ENCODE measurements around the gene RNF181. TPM values are rescaled to one million over a fixed set of nuclear protein-coding genes. Genes with fewer than 3 reads are reported as not detected.

Gene RNF181
- total RNA-seq, 1 donor from 2014 or later: 89.2 TPM

DNA sequence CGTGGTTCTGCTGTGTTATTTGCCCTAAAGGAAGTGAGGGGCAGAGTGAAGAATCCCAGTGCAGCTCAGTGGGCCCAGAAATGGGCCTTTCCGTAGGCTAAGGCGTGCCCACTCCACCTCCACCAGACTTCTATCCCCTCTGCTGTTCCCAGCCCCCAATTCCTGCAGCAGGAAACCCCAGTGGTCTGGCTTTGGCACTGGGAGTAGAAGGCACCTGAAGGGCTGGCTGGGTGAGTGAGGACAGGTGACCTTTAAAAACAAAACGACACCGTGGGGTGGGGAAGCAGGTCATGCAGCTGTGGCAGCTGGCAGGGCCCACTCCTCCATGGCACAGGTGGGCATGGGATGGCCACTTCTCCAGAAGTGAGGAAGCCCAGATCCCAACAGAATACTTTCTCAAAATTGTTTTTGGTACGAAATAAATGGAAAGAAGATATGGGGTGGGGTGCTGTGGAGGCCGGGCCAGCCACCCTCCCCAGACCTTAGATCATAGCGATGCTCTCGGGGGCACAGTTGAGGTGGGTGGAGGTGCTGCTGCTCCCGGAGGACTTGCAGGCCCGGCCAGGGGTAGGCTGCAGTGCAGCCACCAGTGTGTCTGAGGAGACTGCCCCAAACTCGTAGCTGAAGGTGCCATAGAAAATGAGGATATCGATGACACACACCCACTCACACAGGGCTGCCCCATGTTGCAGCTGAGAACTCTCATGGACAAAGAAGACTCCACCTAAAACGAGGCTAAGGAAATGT lies 3.2 kb downstream of the RNF181 start:
- Histone ChIP-seq H3K27ac (replicated peaks) (no peak overlapping the region), H3K9me3 (replicated peaks) (no peaks in the 10 kb centered on the region), H3K27me3 (ENCODE audit: low read depth) (no peaks in the 10 kb centered on the region), H3K4me3 (no peak overlapping the region), H3K4me1 (peaks cover 61% of the 10 kb centered on the region), H3K36me3 (peaks cover 33% of the 10 kb centered on the region)
- intact Hi-C loops (cut with micrococcal nuclease): no loop called here
- TF ChIP-seq, protein P1, sequence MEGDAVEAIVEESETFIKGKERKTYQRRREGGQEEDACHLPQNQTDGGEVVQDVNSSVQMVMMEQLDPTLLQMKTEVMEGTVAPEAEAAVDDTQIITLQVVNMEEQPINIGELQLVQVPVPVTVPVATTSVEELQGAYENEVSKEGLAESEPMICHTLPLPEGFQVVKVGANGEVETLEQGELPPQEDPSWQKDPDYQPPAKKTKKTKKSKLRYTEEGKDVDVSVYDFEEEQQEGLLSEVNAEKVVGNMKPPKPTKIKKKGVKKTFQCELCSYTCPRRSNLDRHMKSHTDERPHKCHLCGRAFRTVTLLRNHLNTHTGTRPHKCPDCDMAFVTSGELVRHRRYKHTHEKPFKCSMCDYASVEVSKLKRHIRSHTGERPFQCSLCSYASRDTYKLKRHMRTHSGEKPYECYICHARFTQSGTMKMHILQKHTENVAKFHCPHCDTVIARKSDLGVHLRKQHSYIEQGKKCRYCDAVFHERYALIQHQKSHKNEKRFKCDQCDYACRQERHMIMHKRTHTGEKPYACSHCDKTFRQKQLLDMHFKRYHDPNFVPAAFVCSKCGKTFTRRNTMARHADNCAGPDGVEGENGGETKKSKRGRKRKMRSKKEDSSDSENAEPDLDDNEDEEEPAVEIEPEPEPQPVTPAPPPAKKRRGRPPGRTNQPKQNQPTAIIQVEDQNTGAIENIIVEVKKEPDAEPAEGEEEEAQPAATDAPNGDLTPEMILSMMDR (IDR thresholded peaks at IDR 0.05; ENCODE audit: borderline replicate concordance): no peak
- no peak for DNase-seq

DNA sequence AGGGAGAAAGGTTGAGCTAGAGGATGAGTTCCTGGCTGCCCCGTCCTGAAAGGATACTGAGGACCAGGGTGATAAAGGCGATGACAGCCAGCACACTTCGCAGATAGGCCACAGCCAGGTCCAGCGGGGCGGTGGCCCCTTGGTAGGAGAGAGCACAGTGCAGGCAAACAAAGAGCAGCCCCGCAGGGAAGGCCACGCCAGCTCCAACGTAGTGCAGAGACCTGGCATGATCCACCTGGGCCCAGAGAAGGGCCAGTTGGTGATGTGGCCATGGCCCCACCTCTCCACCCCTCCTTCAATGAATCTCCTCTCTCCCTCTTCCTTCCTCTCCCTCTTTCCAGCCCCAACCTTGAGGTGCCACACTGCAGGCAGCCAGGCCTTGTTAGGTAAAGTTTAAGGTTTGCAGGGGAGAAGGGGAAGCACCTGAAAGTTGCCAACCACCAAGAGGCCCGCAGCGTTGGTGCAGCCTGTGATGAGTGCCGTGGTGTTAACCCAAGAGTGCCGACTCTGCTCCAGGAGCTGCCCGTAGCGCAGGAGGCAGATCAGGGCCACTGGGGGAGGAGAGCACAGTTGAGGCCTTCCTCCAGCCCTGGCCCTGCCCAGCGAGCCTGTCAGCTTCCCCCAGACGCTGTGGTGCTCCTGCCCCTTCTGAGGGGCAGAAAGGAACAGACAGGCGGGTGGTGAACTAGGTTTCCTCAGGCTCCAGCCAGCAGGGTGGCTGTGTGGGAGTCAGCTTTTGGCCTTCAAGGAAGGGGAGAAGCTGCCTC lies 4.1 kb downstream of the RNF181 start:
- no peak overlapping the region for H3K4me3 ChIP-seq
- DNase-seq: no peak
- H3K27me3 ChIP-seq (ENCODE audit: low read depth): no peaks in the 10 kb centered on the region
- intact Hi-C loops (cut with micrococcal nuclease): no loop called here
- no peaks in the 10 kb centered on the region for H3K9me3 ChIP-seq (replicated peaks)
- TF ChIP-seq, protein P1 (IDR thresholded peaks at IDR 0.05; ENCODE audit: borderline replicate concordance): no peak
- H3K4me1 ChIP-seq: peaks cover 62% of the 10 kb centered on the region
- H3K36me3 ChIP-seq: peaks cover 33% of the 10 kb centered on the region
- H3K27ac ChIP-seq (replicated peaks): no peak overlapping the region

DNA sequence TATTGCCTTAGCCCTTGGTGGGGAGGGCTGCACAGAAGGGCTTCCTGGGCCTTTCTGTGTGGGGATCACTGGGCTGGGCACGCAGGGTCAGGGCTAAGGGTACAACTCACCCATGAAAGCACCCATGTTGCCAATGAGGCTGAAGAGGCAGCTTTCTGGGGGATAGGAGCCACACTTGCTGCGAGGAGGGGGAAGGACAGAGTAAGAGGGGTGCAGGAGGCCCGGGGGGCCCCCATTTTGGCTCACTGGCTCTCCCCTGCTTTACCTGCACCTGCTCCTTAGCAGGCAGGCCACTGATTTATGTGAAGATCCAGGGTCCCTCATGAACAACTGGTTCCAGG lies 4.7 kb downstream of the RNF181 start:
- Histone ChIP-seq H3K27me3 (ENCODE audit: low read depth) (no peaks in the 10 kb centered on the region), H3K9me3 (replicated peaks) (no peaks in the 10 kb centered on the region), H3K27ac (replicated peaks) (no peak overlapping the region), H3K4me1 (peaks cover 64% of the 10 kb centered on the region), H3K36me3 (peaks cover 33% of the 10 kb centered on the region), H3K4me3 (no peak overlapping the region)
- no peak for DNase-seq
- intact Hi-C loops (cut with micrococcal nuclease): no loop called here
- TF ChIP-seq, protein P1 (IDR thresholded peaks at IDR 0.05; ENCODE audit: borderline replicate concordance): no peak

DNA sequence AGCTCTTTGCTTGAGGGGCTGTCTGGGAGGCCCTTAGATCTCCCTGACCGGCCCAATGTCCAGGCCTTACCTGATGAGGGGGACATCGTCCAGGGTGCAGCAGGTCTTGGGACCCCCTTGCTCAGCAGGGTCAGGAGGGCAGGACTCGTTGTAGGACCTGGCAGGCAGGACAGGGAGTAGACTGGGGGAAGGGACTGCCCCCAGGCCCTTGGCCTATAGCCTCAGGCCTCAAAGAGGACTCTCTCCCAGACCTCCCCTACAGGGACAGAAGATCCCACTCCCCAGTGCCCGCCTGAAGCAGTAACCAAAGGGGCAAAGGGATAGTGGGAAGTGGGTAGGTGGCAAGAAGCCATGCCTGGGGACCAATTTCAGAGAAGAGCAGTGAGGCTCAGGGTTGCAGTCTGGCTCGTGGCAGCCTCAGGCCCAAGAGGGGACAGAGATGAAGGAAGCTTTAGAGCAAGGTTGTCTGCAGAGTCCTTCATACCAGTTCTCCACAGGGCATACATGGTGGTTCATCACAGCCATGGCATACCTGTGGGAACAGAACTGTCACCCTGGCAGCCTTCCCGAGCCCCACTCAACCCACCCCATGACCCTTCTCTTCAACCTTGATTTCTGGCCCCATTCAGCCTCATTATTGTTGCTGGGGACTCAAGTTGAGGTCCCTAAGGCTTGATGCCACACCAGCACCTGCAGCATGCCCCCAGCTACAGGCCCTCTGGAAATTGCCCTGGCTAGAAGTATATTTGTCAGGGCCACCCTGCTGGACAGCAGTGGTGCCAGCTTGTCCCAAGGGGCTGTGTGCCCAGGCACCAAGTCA lies 5.6 kb downstream of the RNF181 start:
- Histone ChIP-seq H3K4me1 (peaks cover 68% of the 10 kb centered on the region), H3K27me3 (ENCODE audit: low read depth) (no peaks in the 10 kb centered on the region), H3K36me3 (peaks cover 33% of the 10 kb centered on the region), H3K9me3 (replicated peaks) (no peaks in the 10 kb centered on the region), H3K27ac (replicated peaks) (peak overlapping the region; percentile 92), H3K4me3 (peak overlapping the region; percentile 82)
- intact Hi-C loops (cut with micrococcal nuclease): no loop called here
- TF ChIP-seq, protein P1 (IDR thresholded peaks at IDR 0.05; ENCODE audit: borderline replicate concordance): no peak
- no peak for DNase-seq

DNA sequence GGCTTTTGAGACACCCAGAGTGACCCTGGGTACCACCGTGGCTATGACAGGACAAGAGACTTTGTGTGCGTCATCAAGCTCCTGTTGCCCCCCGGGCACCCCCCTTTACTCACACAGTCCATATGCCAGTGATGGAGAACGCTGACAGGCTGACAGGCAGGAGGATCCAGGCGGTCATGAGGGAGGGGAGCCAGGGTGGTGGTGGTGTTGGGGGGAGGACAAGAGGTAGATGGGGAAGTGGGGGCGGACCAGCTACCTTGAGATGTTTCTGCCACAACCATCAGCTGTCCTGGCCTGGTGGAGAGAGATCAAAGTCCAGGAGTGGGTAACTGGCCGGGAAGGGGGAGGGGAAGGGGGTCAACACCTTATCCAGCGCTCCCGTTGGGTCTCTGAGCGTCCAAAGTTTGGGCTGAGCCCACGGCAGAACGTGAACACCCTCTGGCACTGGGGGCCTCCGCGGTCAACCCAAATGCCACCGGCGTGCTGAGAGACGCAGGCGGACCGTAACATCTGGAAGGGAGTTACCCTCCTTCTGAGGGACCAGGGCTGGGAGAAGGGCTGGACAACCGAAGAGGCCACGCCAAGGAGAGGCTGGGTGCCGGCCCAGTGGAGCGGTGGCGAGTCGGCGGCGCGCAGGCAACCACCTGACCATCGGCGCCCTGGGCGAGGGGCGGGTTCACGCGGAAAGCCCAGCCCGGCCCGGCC lies 6.4 kb downstream of the RNF181 start:
- Histone ChIP-seq H3K9me3 (replicated peaks) (no peaks in the 10 kb centered on the region), H3K27me3 (ENCODE audit: low read depth) (no peaks in the 10 kb centered on the region), H3K36me3 (peaks cover 30% of the 10 kb centered on the region), H3K4me3 (peak overlapping the region; percentile 82), H3K4me1 (peaks cover 68% of the 10 kb centered on the region), H3K27ac (replicated peaks) (peak overlapping the region; percentile 92)
- TF ChIP-seq, protein P1 (IDR thresholded peaks at IDR 0.05; ENCODE audit: borderline replicate concordance): no peak
- peak; percentile 78 for DNase-seq
- intact Hi-C loops (cut with micrococcal nuclease): no loop called here
